RWPE2 (cell line): ENCODE data around the gene FHIT.

Experiments used
- ATAC-seq: fragments of 200-7000 bp; cut with Tn5 transposase; 3 replicates; pipeline ENCODE4 v1.9.1; 2021; ENCODE audit warnings: low read depth
- DNase-seq: peaks from one replicate; pipeline ENCODE4 v3.0.0-alpha.2; 2020; ENCODE audit warnings: low spot score
- H3K27ac ChIP-seq: fragments of 450-650 bp; 2 replicates; pipeline ENCODE4 v1.5.1; 2017; ENCODE audit warnings: mild to moderate bottlenecking; ENCODE audit not compliant: poor library complexity, severe bottlenecking
- H3K27me3 ChIP-seq: fragments of 250-450 bp; sonication (Bioruptor Pico); 2 replicates; pipeline ENCODE4 v1.5.1; 2021; ENCODE audit warnings: mild to moderate bottlenecking, moderate library complexity; ENCODE audit not compliant: insufficient read depth, poor library complexity, severe bottlenecking
- H3K36me3 ChIP-seq: fragments of 250-450 bp; sonication (Bioruptor Pico); 2 replicates; pipeline ENCODE4 v1.5.1; 2020; ENCODE audit warnings: low read depth, mild to moderate bottlenecking, moderate library complexity
- H3K4me1 ChIP-seq: fragments of 250-450 bp; sonication (Bioruptor Pico); 2 replicates; pipeline ENCODE4 v1.5.1; 2021; ENCODE audit warnings: mild to moderate bottlenecking, moderate library complexity; ENCODE audit not compliant: insufficient read depth, poor library complexity, severe bottlenecking
- H3K4me3 ChIP-seq: fragments of 250-450 bp; sonication (Bioruptor Pico); 2 replicates; pipeline ENCODE4 v1.5.1; 2021; ENCODE audit warnings: mild to moderate bottlenecking, moderate library complexity; ENCODE audit not compliant: severe bottlenecking
- H3K9me3 ChIP-seq: fragments of 250-450 bp; sonication (Bioruptor Pico); 2 replicates; pipeline ENCODE4 v1.5.1; 2021; ENCODE audit warnings: mild to moderate bottlenecking, moderate library complexity; ENCODE audit not compliant: severe bottlenecking
- TF ChIP-seq, protein P1 (sequence below): fragments of 450-650 bp; IDR thresholded peaks from one replicate; pipeline ENCODE4 v1.5.1; 2017; ENCODE audit warnings: mild to moderate bottlenecking, moderate library complexity; ENCODE audit not compliant: poor library complexity, severe bottlenecking

FHIT gene

GRCh38 chr3:60304112-60304511 is 947.1 kb downstream of the FHIT start:
- DNase-seq (no peak), ATAC-seq (no peak)
- Histone ChIP-seq H3K9me3 (no peaks in the 10 kb centered on the region), H3K4me3 (no peak overlapping the region), H3K36me3 (no peaks in the 10 kb centered on the region), H3K4me1 (no peaks in the 10 kb centered on the region), H3K27ac (no peak overlapping the region), H3K27me3 (no peaks in the 10 kb centered on the region)
- TF ChIP-seq, protein P1, sequence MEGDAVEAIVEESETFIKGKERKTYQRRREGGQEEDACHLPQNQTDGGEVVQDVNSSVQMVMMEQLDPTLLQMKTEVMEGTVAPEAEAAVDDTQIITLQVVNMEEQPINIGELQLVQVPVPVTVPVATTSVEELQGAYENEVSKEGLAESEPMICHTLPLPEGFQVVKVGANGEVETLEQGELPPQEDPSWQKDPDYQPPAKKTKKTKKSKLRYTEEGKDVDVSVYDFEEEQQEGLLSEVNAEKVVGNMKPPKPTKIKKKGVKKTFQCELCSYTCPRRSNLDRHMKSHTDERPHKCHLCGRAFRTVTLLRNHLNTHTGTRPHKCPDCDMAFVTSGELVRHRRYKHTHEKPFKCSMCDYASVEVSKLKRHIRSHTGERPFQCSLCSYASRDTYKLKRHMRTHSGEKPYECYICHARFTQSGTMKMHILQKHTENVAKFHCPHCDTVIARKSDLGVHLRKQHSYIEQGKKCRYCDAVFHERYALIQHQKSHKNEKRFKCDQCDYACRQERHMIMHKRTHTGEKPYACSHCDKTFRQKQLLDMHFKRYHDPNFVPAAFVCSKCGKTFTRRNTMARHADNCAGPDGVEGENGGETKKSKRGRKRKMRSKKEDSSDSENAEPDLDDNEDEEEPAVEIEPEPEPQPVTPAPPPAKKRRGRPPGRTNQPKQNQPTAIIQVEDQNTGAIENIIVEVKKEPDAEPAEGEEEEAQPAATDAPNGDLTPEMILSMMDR: no peak

DNA sequence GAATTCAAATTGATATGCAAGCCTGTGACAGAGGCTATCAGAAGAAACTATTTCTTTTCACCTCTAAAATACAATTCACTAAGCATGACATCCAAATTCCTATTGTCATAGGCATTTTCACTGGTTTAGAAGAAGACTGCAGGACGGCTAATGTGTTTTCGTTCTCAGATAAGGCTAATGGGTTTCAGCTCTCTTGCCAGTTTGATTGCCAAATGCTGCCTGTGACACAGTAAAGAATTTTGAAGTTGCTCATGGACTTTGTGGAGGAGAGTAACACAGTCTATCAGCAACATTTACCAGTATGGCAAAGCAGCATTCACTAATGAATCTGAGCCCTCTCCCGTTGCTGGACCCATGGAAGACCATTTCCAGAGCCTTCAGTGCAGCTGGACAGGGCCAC is 948.1 kb downstream of the FHIT start:
- ATAC-seq: no peak
- H3K27ac ChIP-seq: no peak overlapping the region
- TF ChIP-seq, protein P1: no peak
- no peaks in the 10 kb centered on the region for H3K27me3 ChIP-seq
- no peak overlapping the region for H3K4me3 ChIP-seq
- DNase-seq: no peak
- no peaks in the 10 kb centered on the region for H3K4me1 ChIP-seq
- no peaks in the 10 kb centered on the region for H3K36me3 ChIP-seq
- H3K9me3 ChIP-seq: no peaks in the 10 kb centered on the region

DNA sequence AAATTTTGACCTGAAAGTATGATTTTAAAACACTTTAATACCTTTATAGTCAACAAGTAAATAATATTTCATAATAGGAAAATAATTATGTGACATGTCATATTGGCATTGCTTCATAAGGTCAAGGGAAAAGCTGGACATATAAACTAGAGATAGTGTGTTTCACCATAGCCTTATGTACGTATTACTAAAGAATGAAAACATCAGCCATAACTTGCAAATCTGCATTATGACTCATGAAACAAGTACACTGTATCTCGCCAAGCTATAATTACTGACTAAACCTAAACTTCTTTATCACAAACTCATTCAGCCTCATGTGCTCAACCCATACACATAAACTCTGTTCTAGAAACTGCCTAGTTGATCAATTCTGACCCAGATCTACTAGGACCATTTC is 950.1 kb downstream of the FHIT start:
- Histone ChIP-seq H3K9me3 (no peaks in the 10 kb centered on the region), H3K4me1 (no peaks in the 10 kb centered on the region), H3K36me3 (no peaks in the 10 kb centered on the region), H3K27me3 (no peaks in the 10 kb centered on the region), H3K27ac (no peak overlapping the region), H3K4me3 (no peak overlapping the region)
- peak; percentile 83 for ATAC-seq
- TF ChIP-seq, protein P1: no peak
- no peak for DNase-seq

DNA sequence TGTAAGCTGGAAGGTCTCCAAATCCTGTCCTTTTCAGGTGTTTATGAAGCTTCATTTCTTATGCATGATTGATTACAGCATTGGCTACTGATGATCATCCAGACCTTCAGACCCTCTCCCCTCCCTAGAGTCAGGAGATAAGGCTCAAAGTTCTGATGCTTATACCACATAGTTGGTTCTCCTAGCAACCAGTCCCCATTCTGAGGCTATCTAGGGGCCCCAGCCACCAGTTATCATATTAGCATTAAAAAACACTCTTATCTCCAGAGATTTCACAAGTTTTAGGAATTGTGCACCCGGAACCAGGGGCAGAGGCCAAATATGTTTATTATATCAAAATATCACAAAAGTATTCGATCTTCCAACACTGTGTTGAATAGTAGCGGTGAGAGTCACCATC is 953.1 kb downstream of the FHIT start:
- DNase-seq (no peak), ATAC-seq (no peak)
- TF ChIP-seq, protein P1: no peak
- no peak overlapping the region for H3K4me3 ChIP-seq
- H3K9me3 ChIP-seq: no peaks in the 10 kb centered on the region
- no peaks in the 10 kb centered on the region for H3K4me1 ChIP-seq
- H3K27ac ChIP-seq: no peak overlapping the region
- H3K36me3 ChIP-seq: no peaks in the 10 kb centered on the region
- H3K27me3 ChIP-seq: no peaks in the 10 kb centered on the region

GRCh38 chr3:60294181-60294580 is 957.1 kb downstream of the FHIT start:
- DNase-seq (no peak), ATAC-seq (no peak)
- H3K27me3 ChIP-seq: no peaks in the 10 kb centered on the region
- TF ChIP-seq, protein P1: no peak
- no peaks in the 10 kb centered on the region for H3K4me1 ChIP-seq
- H3K36me3 ChIP-seq: no peaks in the 10 kb centered on the region
- H3K4me3 ChIP-seq: no peak overlapping the region
- no peaks in the 10 kb centered on the region for H3K9me3 ChIP-seq
- no peak overlapping the region for H3K27ac ChIP-seq
